Sigmoid colon (tissue), 4 donors: Measurements from ENCODE around the gene MAP3K14.

Experiments
- CTCF ChIP-seq, 4 experiments: fragments of 450-650 bp in 3 of 4; fragments of 200-600 bp in 1 of 4; IDR thresholded peaks; one replicate each; pipeline ENCODE4 v1.5.1; 2016 to 2019; ENCODE audit warnings: antibody characterized with exemption in 4 of 4, mild to moderate bottlenecking in 3 of 4, moderate library complexity in 2 of 4
- EP300 ChIP-seq, 4 donors: sonication (generic); formaldehyde crosslinking; IDR thresholded peaks; one replicate each; pipeline ENCODE4 v1.6.1; 2017; ENCODE audit warnings: antibody characterized with exemption in 4 of 4

GRCh38 chr17:45290269-45290765 lies 26.5 kb downstream of the MAP3K14 start:
- no peak for TF ChIP-seq EP300 (IDR thresholded peaks at IDR 0.05)
- no peak for TF ChIP-seq CTCF (IDR thresholded peaks at IDR 0.05)
